IMR-90 (cell line): Measurements from ENCODE around the gene VDAC1. TPM values are rescaled to one million over a fixed set of nuclear protein-coding genes. Genes with fewer than 3 reads are reported as not detected.

Experiments used
- ATAC-seq: fragments of 200-7000 bp; cut with Tn5 transposase; 2 replicates; pipeline ENCODE4 v1.9.1; 2020; ENCODE audit warnings: low read depth, mild to moderate bottlenecking, moderate library complexity
- BruUV-seq: library from RNA; stranded (reverse); fragments of 400-500 nt; replicated peaks from 2 replicates; lab custom pipeline; 2021; lab: Mats Ljungman, UMichigan
- CTCF ChIA-PET: fragments of 300-600 bp; formaldehyde crosslinking; extraction: SDS; loops from one replicate; lab custom pipeline; 2021; ENCODE audit warnings: antibody characterized with exemption; lab: Yijun Ruan, JAX
- POLR2A ChIA-PET: fragments of 300-600 bp; sonication (Branson Sonifier 250); formaldehyde crosslinking; loops from one replicate; lab custom pipeline; 2022; ENCODE audit warnings: antibody characterized with exemption; ENCODE audit not compliant: unreplicated experiment; lab: Charles Lee
- DNase-seq: peaks from one replicate; pipeline ENCODE4 v3.0.0; 2013
- H2AFZ ChIP-seq: replicated peaks from 2 replicates; pipeline ENCODE3; 2013; ENCODE audit warnings: low read length, mild to moderate bottlenecking; ENCODE audit not compliant: poor library complexity
- H2AK5ac ChIP-seq: 2 replicates; pipeline ENCODE4 v1.6.1; 2013; ENCODE audit warnings: low read depth, low read length, inconsistent platforms
- H2AK9ac ChIP-seq: replicated peaks from 2 replicates; pipeline ENCODE3; 2013; ENCODE audit warnings: mild to moderate bottlenecking, low read depth, low read length, moderate library complexity; ENCODE audit not compliant: poor library complexity
- H2BK120ac ChIP-seq: 2 replicates; pipeline ENCODE4 v1.6.1; 2013; ENCODE audit warnings: low read depth, low read length, inconsistent platforms
- H2BK15ac ChIP-seq: 3 replicates; pipeline ENCODE4 v1.6.1; 2013; ENCODE audit warnings: low read depth, low read length, inconsistent platforms
- H2BK20ac ChIP-seq: 2 replicates; pipeline ENCODE4 v1.6.1; 2013; ENCODE audit warnings: low read depth, mild to moderate bottlenecking, inconsistent platforms, low read length, moderate library complexity
- H2BK5ac ChIP-seq: 2 replicates; pipeline ENCODE4 v1.6.1; 2013; ENCODE audit warnings: mild to moderate bottlenecking, low read depth, low read length, inconsistent platforms; ENCODE audit not compliant: poor library complexity, severe bottlenecking
- H3K14ac ChIP-seq: replicated peaks from 2 replicates; pipeline ENCODE4 v1.6.1; 2013; ENCODE audit warnings: low read depth, low read length, inconsistent platforms
- H3K18ac ChIP-seq: 2 replicates; pipeline ENCODE4 v1.6.1; 2013; ENCODE audit warnings: low read depth, low read length, control low read depth
- H3K23ac ChIP-seq: 2 replicates; pipeline ENCODE4 v1.6.1; 2013; ENCODE audit warnings: low read depth, low read length, inconsistent platforms
- H3K27ac ChIP-seq: 2 replicates; pipeline ENCODE4 v1.5.1; 2013; ENCODE audit warnings: mild to moderate bottlenecking, control low read depth, low read length; ENCODE audit not compliant: insufficient read depth
- H3K27me3 ChIP-seq: 2 replicates; pipeline ENCODE4 v1.6.1; 2013; ENCODE audit warnings: low read length; ENCODE audit not compliant: control insufficient read depth, insufficient read depth
- H3K36me3 ChIP-seq: 2 replicates; pipeline ENCODE4 v1.6.1; 2013; ENCODE audit warnings: low read length, mixed read lengths; ENCODE audit not compliant: control insufficient read depth, insufficient read depth
- H3K4ac ChIP-seq: 2 replicates; pipeline ENCODE4 v1.6.1; 2013; ENCODE audit warnings: low read depth, low read length, inconsistent platforms
- H3K4me1 ChIP-seq: 2 replicates; pipeline ENCODE4 v1.6.1; 2013; ENCODE audit warnings: low read length, mixed read lengths; ENCODE audit not compliant: control insufficient read depth, insufficient read depth
- H3K4me2 ChIP-seq: 2 replicates; pipeline ENCODE4 v1.6.1; 2013; ENCODE audit warnings: low read depth, mild to moderate bottlenecking, control low read depth, low read length, moderate library complexity
- H3K4me3 ChIP-seq: 2 replicates; pipeline ENCODE4 v1.5.1; 2013; ENCODE audit warnings: low read depth, mild to moderate bottlenecking, control low read depth, low read length, moderate library complexity; ENCODE audit not compliant: insufficient read depth
- H3K56ac ChIP-seq: 2 replicates; pipeline ENCODE4 v1.6.1; 2013; ENCODE audit warnings: low read length, inconsistent platforms; ENCODE audit not compliant: insufficient read depth; ENCODE audit errors: extremely low read depth
- H3K79me1 ChIP-seq, 2 experiments: 2 replicates each; pipeline ENCODE4 v1.6.1; 2013; ENCODE audit warnings: low read length in 2 of 2, inconsistent platforms in 1 of 2, low read depth in 1 of 2
- H3K9ac ChIP-seq: 2 replicates; pipeline ENCODE4 v1.6.1; 2013; ENCODE audit warnings: low read depth, low read length, control low read depth
- H3K9me1 ChIP-seq: 2 replicates; pipeline ENCODE4 v1.6.1; 2013; ENCODE audit warnings: low read length, inconsistent platforms; ENCODE audit not compliant: insufficient read depth
- H3K9me3 ChIP-seq: 2 replicates; pipeline ENCODE4 v1.6.1; 2013; ENCODE audit warnings: low read length; ENCODE audit not compliant: control insufficient read depth, insufficient read depth
- H4K20me1 ChIP-seq: 2 replicates; pipeline ENCODE4 v1.6.1; 2013; ENCODE audit warnings: low read length, inconsistent platforms; ENCODE audit not compliant: insufficient read depth
- H4K5ac ChIP-seq: 2 replicates; pipeline ENCODE4 v1.6.1; 2013; ENCODE audit warnings: mild to moderate bottlenecking, low read depth, low read length, control low read depth
- H4K8ac ChIP-seq, 2 experiments: 2 replicates each; pipeline ENCODE4 v1.6.1; 2013; ENCODE audit warnings: low read depth in 2 of 2, low read length in 2 of 2, control low read depth in 1 of 2, inconsistent platforms in 1 of 2
- H4K91ac ChIP-seq: 2 replicates; pipeline ENCODE4 v1.6.1; 2013; ENCODE audit warnings: low read depth, low read length, inconsistent platforms; ENCODE audit not compliant: insufficient read depth
- CEBPB ChIP-seq: IDR thresholded peaks from 2 replicates; pipeline ENCODE4 v1.6.1; 2012; ENCODE audit warnings: low read depth, low read length, improper control_type of control experiment
- CHD1 ChIP-seq: IDR thresholded peaks from 2 replicates; pipeline ENCODE4 v1.6.1; 2012; ENCODE audit warnings: low read depth, low read length, improper control_type of control experiment
- FOS ChIP-seq: fragments of 150-350 bp; IDR thresholded peaks from 2 replicates; pipeline ENCODE4 v1.6.1; 2016; ENCODE audit warnings: low read depth, low read length
- MAFK ChIP-seq: IDR thresholded peaks from 2 replicates; pipeline ENCODE4 v1.6.1; 2012; ENCODE audit warnings: low read depth, low read length, improper control_type of control experiment
- MAZ ChIP-seq: IDR thresholded peaks from 2 replicates; pipeline ENCODE4 v1.6.1; 2012; ENCODE audit warnings: low read depth, mild to moderate bottlenecking, low read length, improper control_type of control experiment, moderate library complexity, borderline replicate concordance
- MXI1 ChIP-seq: IDR thresholded peaks from 2 replicates; pipeline ENCODE4 v1.6.1; 2012; ENCODE audit warnings: low read depth, mild to moderate bottlenecking, low read length, moderate library complexity, borderline replicate concordance
- NFE2L2 ChIP-seq: fragments of 150-350 bp; IDR thresholded peaks from 2 replicates; pipeline ENCODE4 v1.6.1; 2016; ENCODE audit warnings: low read depth, mild to moderate bottlenecking, low read length
- POLR2A ChIP-seq: IDR thresholded peaks from 2 replicates; pipeline ENCODE4 v1.6.1; 2012; ENCODE audit warnings: mild to moderate bottlenecking, low read depth, low read length
- RAD21 ChIP-seq: IDR thresholded peaks from 2 replicates; pipeline ENCODE4 v1.6.1; 2012; ENCODE audit warnings: low read length, improper control_type of control experiment
- RCOR1 ChIP-seq: IDR thresholded peaks from 2 replicates; pipeline ENCODE4 v1.6.1; 2012; ENCODE audit warnings: mild to moderate bottlenecking, low read length, improper control_type of control experiment; ENCODE audit not compliant: insufficient replicate concordance
- SMC3 ChIP-seq: fragments of 150-350 bp; IDR thresholded peaks from 2 replicates; pipeline ENCODE4 v1.6.1; 2016; ENCODE audit warnings: low read depth, mild to moderate bottlenecking, antibody characterized with exemption, low read length, moderate library complexity
- USF2 ChIP-seq: fragments of 150-350 bp; IDR thresholded peaks from 2 replicates; pipeline ENCODE4 v1.6.1; 2017; ENCODE audit warnings: mild to moderate bottlenecking, antibody characterized with exemption, low read length, low read depth
- WGBS, 2 experiments: methylation state at CpG; one replicate each; pipeline versions ENCODE4 v1.1.5 to v1.1.7; 2013; ENCODE audit warnings: missing lambda C conversion rate in 2 of 2; ENCODE audit not compliant: insufficient read length in 1 of 2; ENCODE audit errors: extremely low coverage in 2 of 2; 5-methylcytosine and 5-hydroxymethylcytosine counted together
- dilution Hi-C: fragments of 300-500 bp; cut with HindIII; formaldehyde crosslinking; loops from one replicate; pipeline ENCODE4 v1.14.3; 2018; ENCODE audit warnings: low sequenced_read_pairs; ENCODE audit not compliant: unreplicated experiment
- in situ Hi-C: fragments of 300-500 bp; cut with MboI; formaldehyde crosslinking; loops from 3 replicates; pipeline ENCODE4 v1.14.3; 2019; ENCODE audit warnings: low sequenced_read_pairs, inconsistent platforms, mixed read lengths
- intact Hi-C: fragments of 100-400 bp; cut with micrococcal nuclease; formaldehyde crosslinking; loops from 2 replicates; pipeline ENCODE4 v1.10.0; 2022
- polyA plus RNA-seq, 3 experiments: library from polyadenylated mRNA; depleted of rRNA; stranded (reverse); fragments of >200 nt; gene quantifications; 2 replicates each; pipeline ENCODE4 v1.2.3, GENCODE V29; 2012; ENCODE audit warnings: low replicate concordance in 1 of 3
- total RNA-seq: library from RNA; depleted of rRNA; stranded (reverse); fragments of >200 nt; gene quantifications from 2 replicates; pipeline ENCODE4 v1.2.3, GENCODE V29; 2012
- TF ChIP-seq, protein P1 (sequence below): fragments of 150-350 bp; IDR thresholded peaks from 2 replicates; pipeline ENCODE4 v1.6.1; 2016; ENCODE audit warnings: low read depth, mild to moderate bottlenecking, low read length, moderate library complexity, borderline replicate concordance

Gene VDAC1
- total and polyA plus RNA-seq, 2 of the 4 experiments (the other 2 are of a cell fraction) = 289 to 365 TPM

- Histone ChIP-seq H4K8ac (peak within 1 kb of the TSS; percentile 50 to 99; a peak in 3 of 4 replicates), H2AK9ac (peak within 1 kb of the TSS; percentile 98), H3K9me1 (peaks cover 4% of the 10 kb centered on the region; the same call in 1 of the 2 replicates), H3K56ac (peak within 1 kb of the TSS; percentile 68), H3K79me1 (peaks cover 10 to 43% of the 10 kb centered on the region in 2 experiments), H3K36me3 (peaks cover 9% of the 10 kb centered on the region), H4K91ac (peak within 1 kb of the TSS; percentile 64), H3K18ac (peak within 1 kb of the TSS; percentile 70), H3K9ac (peak within 1 kb of the TSS; percentile 89), H2BK15ac (no peak within 1 kb of the TSS), H3K4me1 (peaks cover 11% of the 10 kb centered on the region), H2BK120ac (peak within 1 kb of the TSS; percentile 84), H4K20me1 (peaks cover 7% of the 10 kb centered on the region; the same call in 1 of the 2 replicates), H2AK5ac (peak within 1 kb of the TSS; percentile 20), H3K27ac (peak within 1 kb of the TSS; percentile 92), H3K4me2 (peak within 1 kb of the TSS; percentile 92), H2AFZ (peak within 1 kb of the TSS; percentile 96), H2BK5ac (peak within 1 kb of the TSS; percentile 85), H3K23ac (peak within 1 kb of the TSS; percentile 92), H3K9me3 (peaks cover 2% of the 10 kb centered on the region; the same call in 1 of the 2 replicates), H3K27me3 (no peaks in the 10 kb centered on the region), H3K4ac (peak within 1 kb of the TSS; percentile 90), H3K4me3 (peak within 1 kb of the TSS; percentile 83), H4K5ac (peak within 1 kb of the TSS; percentile 92), H2BK20ac (no peak within 1 kb of the TSS), H3K14ac (peak within 1 kb of the TSS; percentile 99)
- ATAC-seq = peak; percentile 94
- peak; percentile 97 for DNase-seq
- intact Hi-C loops = no loop called here
- POLR2A ChIA-PET = no interaction called here
- CTCF ChIA-PET = no interaction called here
- in situ Hi-C loops = no loop called here
- BruUV-seq = no TSS peak
- 1% methylated on average over 34 of the region's 48 CpGs; no CpG with 5 or more reads in 1 of the 2 experiments for WGBS, 2 experiments
- dilution Hi-C loops = no loop called here
- TF ChIP-seq CHD1 (no peak), RAD21 (no peak), POLR2A (peak; percentile 84), MAFK (0 out of 2 replicates have a peak, but pooled peaks have one; percentile 0), MAZ (peak; percentile 58; the same call in 1 of the 2 replicates), USF2 (0 out of 2 replicates have a peak, but pooled peaks have one; percentile 7), MXI1 (peak; percentile 66; the same call in 1 of the 2 replicates), CEBPB (peak; percentile 54; the same call in 1 of the 2 replicates), NFE2L2 (no peak), FOS (no peak), RCOR1 (no peak), SMC3 (no peak)
- TF ChIP-seq, protein P1, sequence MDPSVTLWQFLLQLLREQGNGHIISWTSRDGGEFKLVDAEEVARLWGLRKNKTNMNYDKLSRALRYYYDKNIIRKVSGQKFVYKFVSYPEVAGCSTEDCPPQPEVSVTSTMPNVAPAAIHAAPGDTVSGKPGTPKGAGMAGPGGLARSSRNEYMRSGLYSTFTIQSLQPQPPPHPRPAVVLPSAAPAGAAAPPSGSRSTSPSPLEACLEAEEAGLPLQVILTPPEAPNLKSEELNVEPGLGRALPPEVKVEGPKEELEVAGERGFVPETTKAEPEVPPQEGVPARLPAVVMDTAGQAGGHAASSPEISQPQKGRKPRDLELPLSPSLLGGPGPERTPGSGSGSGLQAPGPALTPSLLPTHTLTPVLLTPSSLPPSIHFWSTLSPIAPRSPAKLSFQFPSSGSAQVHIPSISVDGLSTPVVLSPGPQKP = no peak
Observed at GRCh38 chr5:133968204-133968980, 36.4 kb downstream of the VDAC1 start, which contains the start of gene C5orf15. Gene C5orf15, minus strand, starts transcription at chr5:133968625. Its CDS starts 41 bp downstream, at chr5:133968584.
